ENCODE results near the gene RAET1G. TPM values are rescaled to one million over a fixed set of nuclear protein-coding genes. Genes with fewer than 3 reads are reported as not detected.

Gene RAET1G
- total and polyA plus RNA-seq, 9 of the 15 experiments (the other 6 are each of a cell fraction or from before 2014, with no cell fraction given): 0.11 TPM; not detected in 8

DNA sequence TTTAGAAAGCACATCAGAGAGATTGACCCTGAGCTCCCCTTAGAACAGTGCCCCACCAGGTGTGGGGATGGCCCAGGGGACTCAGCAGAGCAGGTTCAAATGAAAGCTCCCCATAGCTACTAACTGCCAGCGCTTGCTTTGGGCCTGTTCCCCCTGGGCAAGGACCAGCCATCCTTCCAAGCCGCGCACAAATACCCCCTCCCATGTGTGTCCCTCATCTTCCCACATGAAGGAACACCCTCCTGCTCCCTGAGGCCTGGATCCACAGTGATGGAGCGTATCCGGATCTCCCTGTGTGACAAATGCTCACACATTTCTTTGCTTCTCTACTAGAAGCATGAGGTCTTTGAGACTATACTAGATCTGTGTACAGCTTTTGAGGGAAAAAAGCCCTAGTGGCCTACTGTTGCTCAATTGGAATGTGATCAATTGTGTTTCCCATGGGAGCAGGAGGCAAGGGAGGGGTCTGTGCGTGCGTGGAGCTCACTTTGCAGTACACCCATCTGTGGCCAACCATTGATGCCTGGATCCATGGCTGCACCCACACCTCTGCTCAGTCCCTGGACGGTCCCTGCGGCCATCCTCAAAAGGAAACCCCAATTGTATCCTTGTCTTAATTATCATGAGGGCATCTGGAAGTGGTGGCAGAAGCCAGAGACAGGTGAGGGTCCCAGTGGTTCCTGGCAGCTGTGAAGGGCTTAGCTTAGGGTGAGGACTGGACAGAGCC, 1.4 kb upstream of the RAET1G start:
- H2AFZ ChIP-seq (ENCODE audit: low read depth, low read length): no peak overlapping the region
- BruUV-seq (replicated peaks): no TSS peak
- TF ChIP-seq ZC3H4 (CRISPR knock-in tag; IDR thresholded peaks at IDR 0.05; ENCODE audit: borderline replicate concordance) (no peak), SMAD4 (CRISPR knock-in tag; conservative IDR thresholded peaks at IDR 0.05) (no peak), HSF4 (CRISPR knock-in tag; IDR thresholded peaks at IDR 0.05; ENCODE audit: borderline replicate concordance) (no peak)
- TF ChIP-seq, protein P1, sequence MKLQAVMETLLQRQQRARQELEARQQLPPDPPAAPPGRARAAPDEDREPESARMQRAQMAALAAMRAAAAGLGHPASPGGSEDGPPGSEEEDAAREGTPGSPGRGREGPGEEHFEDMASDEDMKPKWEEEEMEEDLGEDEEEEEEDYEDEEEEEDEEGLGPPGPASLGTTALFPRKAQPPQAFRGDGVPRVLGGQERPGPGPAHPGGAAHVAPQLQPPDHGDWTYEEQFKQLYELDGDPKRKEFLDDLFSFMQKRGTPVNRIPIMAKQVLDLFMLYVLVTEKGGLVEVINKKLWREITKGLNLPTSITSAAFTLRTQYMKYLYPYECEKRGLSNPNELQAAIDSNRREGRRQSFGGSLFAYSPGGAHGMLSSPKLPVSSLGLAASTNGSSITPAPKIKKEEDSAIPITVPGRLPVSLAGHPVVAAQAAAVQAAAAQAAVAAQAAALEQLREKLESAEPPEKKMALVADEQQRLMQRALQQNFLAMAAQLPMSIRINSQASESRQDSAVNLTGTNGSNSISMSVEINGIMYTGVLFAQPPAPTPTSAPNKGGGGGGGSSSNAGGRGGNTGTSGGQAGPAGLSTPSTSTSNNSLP (IDR thresholded peaks at IDR 0.05; ENCODE audit: borderline replicate concordance, low read depth, low read length): no peak
- FAIRE-seq (no peak), ATAC-seq (no peak), DNase-seq (ENCODE audit: extremely low read depth in 1 of 4, low spot score in 3 of 4) (no peak)
- intact Hi-C loops (cut with micrococcal nuclease) (no loop called here), in situ Hi-C loops (cut with MboI) (loop anchor here (5.0 to 25.0 kb wide), 3 partner anchors 82 to 887 kb away; no protein-coding TSS in a partner anchor)
- H3K27ac ChIP-seq (ENCODE audit: extremely low read depth, low read depth, low read length): no peak overlapping the region
- H3K4me1 ChIP-seq (replicated peaks in 1 of 2; ENCODE audit: control insufficient read depth in 2 of 2, insufficient read depth in 2 of 2, low read length in 2 of 2): peaks cover 0 to 26% of the 10 kb centered on the region in 2 experiments; a peak in 3 of 5 replicates
- WGBS (ENCODE audit: insufficient coverage, low coverage, missing lambda C conversion rate): 15% methylated on average over 9 of the region's 9 CpGs
- no peaks in the 10 kb centered on the region for H3K9me1 ChIP-seq (ENCODE audit: control insufficient read depth, insufficient read depth, low read length)
- no peaks in the 10 kb centered on the region for H4K20me1 ChIP-seq (replicated peaks; ENCODE audit: control insufficient read depth, insufficient read depth, low read length)
- peaks cover 13 to 53% of the 10 kb centered on the region in 2 experiments; a peak in 4 of 5 replicates for H3K27me3 ChIP-seq (ENCODE audit: control insufficient read depth in 2 of 2, insufficient read depth in 2 of 2, low read length in 2 of 2)
- no peaks in the 10 kb centered on the region for H3K9me3 ChIP-seq (replicated peaks; ENCODE audit: control insufficient read depth, insufficient read depth, low read depth, low read length)
- ChIA-PET POLR2A (interaction anchor here (1.1 kb wide), 1 partner anchor 10 kb away, joined by 3 read pairs; no protein-coding TSS in a partner anchor), CTCF (ENCODE audit: low intra/inter-chr PET ratio) (interaction anchor here (1.6 to 2.9 kb wide), 2 partner anchors 87 to 90 kb away, joined by 6 to 23 read pairs; no protein-coding TSS in a partner anchor)
- H3K79me2 ChIP-seq (ENCODE audit: control insufficient read depth, insufficient read depth, low read length): no peaks in the 10 kb centered on the region
- H3K4me2 ChIP-seq (ENCODE audit: insufficient read depth, low read length): no peak overlapping the region
- H3K4me3 ChIP-seq: no peak overlapping the region
- no peaks in the 10 kb centered on the region for H3K36me3 ChIP-seq (ENCODE audit: control insufficient read depth, insufficient read depth, low read length)
- H3K9ac ChIP-seq (ENCODE audit: insufficient read depth in 1 of 2, low read depth in 2 of 2, low read length in 2 of 2): no peak overlapping the region
